ENCODE data around the gene EXOC3. TPM values are rescaled to one million over a fixed set of nuclear protein-coding genes. Genes with fewer than 3 reads are reported as not detected.

EXOC3 gene
- total and polyA plus RNA-seq, 2 experiments from 2014 or later: 39.9 to 40.9 TPM

DNA sequence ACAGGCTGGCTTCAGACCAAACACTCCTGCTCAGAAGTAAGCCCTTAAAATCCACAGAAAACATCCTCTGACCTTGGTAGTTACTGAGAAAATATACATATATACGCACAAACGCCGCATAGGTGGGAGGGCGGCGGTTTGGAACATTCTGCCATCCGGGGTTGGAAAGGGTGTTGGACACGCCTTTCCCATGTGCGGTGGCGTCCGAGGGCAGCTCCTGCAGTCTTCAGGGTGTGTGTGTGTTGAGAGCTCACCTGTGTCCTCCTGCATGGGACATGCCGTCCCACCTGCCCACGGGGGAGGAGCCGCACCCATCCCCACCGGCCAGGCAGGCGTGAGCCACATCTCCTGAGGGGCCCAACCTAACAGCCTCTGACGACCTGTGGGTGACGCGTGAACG lies 53.1 kb downstream of the EXOC3 start:
- Histone ChIP-seq H3K27me3 (replicated peaks; ENCODE audit: insufficient read depth) (peaks cover 27% of the 10 kb centered on the region; the same call in 1 of the 2 replicates), H3K4me3 (no peak overlapping the region), H3F3A (ENCODE audit: insufficient read depth) (no peaks in the 10 kb centered on the region), H4K20me1 (ENCODE audit: insufficient read depth) (no peaks in the 10 kb centered on the region), H3K4me2 (ENCODE audit: unreplicated experiment) (no peak overlapping the region), H2AFZ (no peak overlapping the region), H3K9me3 (ENCODE audit: low read depth) (no peaks in the 10 kb centered on the region), H3K9ac (no peak overlapping the region), H3K9me2 (ENCODE audit: insufficient read depth) (no peaks in the 10 kb centered on the region), H3K4me1 (ENCODE audit: insufficient read depth) (no peaks in the 10 kb centered on the region; the same call in 1 of the 2 replicates), H3K27ac (no peak overlapping the region), H3K36me3 (ENCODE audit: low read depth) (no peaks in the 10 kb centered on the region), H3K79me2 (ENCODE audit: insufficient read depth) (no peaks in the 10 kb centered on the region)
- TF ChIP-seq EZH2 (IDR thresholded peaks at IDR 0.05; ENCODE audit: insufficient read depth, poor library complexity, severe bottlenecking): no peak
- WGBS, 2 experiments (ENCODE audit: low coverage in 1 of 2, low lambda C conversion rate in 2 of 2, missing lambda C conversion rate in 2 of 2): 50 to 58% methylated on average over 18 to 19 of the region's 19 CpGs
- DNase-seq: no peak
- in situ Hi-C loops (cut with MboI): no loop called here

DNA sequence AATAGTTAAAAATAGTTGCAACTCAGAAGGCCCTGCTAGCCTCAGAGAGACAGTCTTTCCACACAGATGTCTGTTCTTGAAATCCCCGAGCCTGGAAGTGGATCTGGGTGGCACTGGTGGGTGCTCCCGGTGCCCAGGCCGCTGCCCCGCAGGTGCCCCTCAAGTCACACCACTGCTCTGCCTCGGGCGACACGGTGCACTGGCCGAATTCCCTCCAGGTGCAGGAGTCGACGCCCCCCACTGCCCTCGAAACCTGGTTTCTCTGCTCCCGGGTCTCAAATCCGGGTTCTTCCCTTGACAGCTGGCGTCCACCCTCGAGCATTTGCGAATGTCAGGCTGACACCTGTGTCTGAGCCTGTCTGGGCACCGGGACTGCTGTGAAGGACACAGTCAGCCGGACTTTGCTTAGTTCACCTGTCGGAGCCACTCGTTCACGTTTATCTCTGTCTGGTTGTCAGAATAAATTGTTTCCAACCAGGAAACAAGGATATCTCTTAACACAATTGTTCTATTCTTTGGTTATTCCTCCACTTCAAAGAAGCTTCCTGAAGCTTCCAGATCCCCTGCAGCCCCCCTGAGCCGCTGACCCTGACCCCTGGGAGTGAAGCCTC lies 54.2 kb downstream of the EXOC3 start:
- in situ Hi-C loops (cut with MboI): no loop called here
- 37 to 43% methylated on average over 22 of the region's 22 CpGs for WGBS, 2 experiments (ENCODE audit: low coverage in 1 of 2, low lambda C conversion rate in 2 of 2, missing lambda C conversion rate in 2 of 2)
- Histone ChIP-seq H3F3A (ENCODE audit: insufficient read depth) (no peaks in the 10 kb centered on the region), H3K9me2 (ENCODE audit: insufficient read depth) (no peaks in the 10 kb centered on the region), H2AFZ (no peak overlapping the region), H3K4me3 (no peak overlapping the region), H3K79me2 (ENCODE audit: insufficient read depth) (no peaks in the 10 kb centered on the region), H3K36me3 (ENCODE audit: low read depth) (no peaks in the 10 kb centered on the region), H4K20me1 (ENCODE audit: insufficient read depth) (no peaks in the 10 kb centered on the region), H3K4me1 (ENCODE audit: insufficient read depth) (no peaks in the 10 kb centered on the region; the same call in 1 of the 2 replicates), H3K9ac (no peak overlapping the region), H3K4me2 (ENCODE audit: unreplicated experiment) (no peak overlapping the region), H3K27ac (no peak overlapping the region), H3K9me3 (ENCODE audit: low read depth) (no peaks in the 10 kb centered on the region), H3K27me3 (replicated peaks; ENCODE audit: insufficient read depth) (peaks cover 39% of the 10 kb centered on the region)
- TF ChIP-seq EZH2phosphoT487 (IDR thresholded peaks at IDR 0.05; ENCODE audit: insufficient read depth, low read depth) (no peak), EZH2 (IDR thresholded peaks at IDR 0.05; ENCODE audit: insufficient read depth, poor library complexity, severe bottlenecking) (no peak)
- DNase-seq: no peak

DNA sequence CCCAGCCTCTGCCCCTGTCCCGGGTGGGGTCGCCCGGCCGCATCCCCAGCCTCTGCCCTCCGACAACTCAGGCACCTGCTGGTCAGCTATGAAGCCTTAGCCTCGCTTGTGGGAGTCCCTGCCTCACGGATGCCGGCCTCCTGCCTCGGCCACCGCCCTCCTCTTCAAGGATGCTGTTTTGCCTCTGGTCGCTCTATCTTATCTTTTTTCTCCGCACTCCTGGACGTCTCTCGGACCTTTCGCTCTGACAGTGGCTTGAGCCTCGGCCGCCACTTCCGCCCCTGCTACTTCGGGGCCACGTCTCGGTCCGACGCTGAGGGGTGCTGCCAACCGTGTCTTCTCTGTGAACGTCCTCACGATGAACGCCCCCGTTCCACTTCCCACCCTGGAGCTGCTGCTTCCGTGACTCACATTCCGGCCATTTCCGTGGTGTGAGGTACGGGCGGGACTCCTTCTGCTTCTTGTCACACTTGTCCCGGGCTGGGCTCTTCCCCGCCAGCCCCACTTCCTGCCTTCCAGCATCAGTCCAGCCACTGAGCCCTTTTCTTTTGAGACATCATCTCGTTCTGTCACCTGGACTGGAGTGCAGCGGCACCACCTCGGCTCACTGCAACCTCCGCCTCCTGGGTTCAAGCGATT lies 55.0 kb downstream of the EXOC3 start:
- Histone ChIP-seq H4K20me1 (ENCODE audit: insufficient read depth) (no peaks in the 10 kb centered on the region), H3K9me2 (ENCODE audit: insufficient read depth) (no peaks in the 10 kb centered on the region), H3K4me2 (ENCODE audit: unreplicated experiment) (no peak overlapping the region), H3K4me1 (ENCODE audit: insufficient read depth) (no peaks in the 10 kb centered on the region; the same call in 1 of the 2 replicates), H3K9ac (no peak overlapping the region), H3K4me3 (no peak overlapping the region), H3K36me3 (ENCODE audit: low read depth) (no peaks in the 10 kb centered on the region), H3K79me2 (ENCODE audit: insufficient read depth) (no peaks in the 10 kb centered on the region), H3F3A (ENCODE audit: insufficient read depth) (no peaks in the 10 kb centered on the region), H3K9me3 (ENCODE audit: low read depth) (no peaks in the 10 kb centered on the region), H3K27ac (no peak overlapping the region), H2AFZ (no peak overlapping the region), H3K27me3 (replicated peaks; ENCODE audit: insufficient read depth) (peaks cover 39% of the 10 kb centered on the region)
- in situ Hi-C loops (cut with MboI): no loop called here
- TF ChIP-seq EZH2 (IDR thresholded peaks at IDR 0.05; ENCODE audit: insufficient read depth, poor library complexity, severe bottlenecking) (no peak), EZH2phosphoT487 (IDR thresholded peaks at IDR 0.05; ENCODE audit: insufficient read depth, low read depth) (no peak)
- 66 to 71% methylated on average over 35 to 40 of the region's 40 CpGs for WGBS, 2 experiments (ENCODE audit: low coverage in 1 of 2, low lambda C conversion rate in 2 of 2, missing lambda C conversion rate in 2 of 2)
- DNase-seq: no peak

DNA sequence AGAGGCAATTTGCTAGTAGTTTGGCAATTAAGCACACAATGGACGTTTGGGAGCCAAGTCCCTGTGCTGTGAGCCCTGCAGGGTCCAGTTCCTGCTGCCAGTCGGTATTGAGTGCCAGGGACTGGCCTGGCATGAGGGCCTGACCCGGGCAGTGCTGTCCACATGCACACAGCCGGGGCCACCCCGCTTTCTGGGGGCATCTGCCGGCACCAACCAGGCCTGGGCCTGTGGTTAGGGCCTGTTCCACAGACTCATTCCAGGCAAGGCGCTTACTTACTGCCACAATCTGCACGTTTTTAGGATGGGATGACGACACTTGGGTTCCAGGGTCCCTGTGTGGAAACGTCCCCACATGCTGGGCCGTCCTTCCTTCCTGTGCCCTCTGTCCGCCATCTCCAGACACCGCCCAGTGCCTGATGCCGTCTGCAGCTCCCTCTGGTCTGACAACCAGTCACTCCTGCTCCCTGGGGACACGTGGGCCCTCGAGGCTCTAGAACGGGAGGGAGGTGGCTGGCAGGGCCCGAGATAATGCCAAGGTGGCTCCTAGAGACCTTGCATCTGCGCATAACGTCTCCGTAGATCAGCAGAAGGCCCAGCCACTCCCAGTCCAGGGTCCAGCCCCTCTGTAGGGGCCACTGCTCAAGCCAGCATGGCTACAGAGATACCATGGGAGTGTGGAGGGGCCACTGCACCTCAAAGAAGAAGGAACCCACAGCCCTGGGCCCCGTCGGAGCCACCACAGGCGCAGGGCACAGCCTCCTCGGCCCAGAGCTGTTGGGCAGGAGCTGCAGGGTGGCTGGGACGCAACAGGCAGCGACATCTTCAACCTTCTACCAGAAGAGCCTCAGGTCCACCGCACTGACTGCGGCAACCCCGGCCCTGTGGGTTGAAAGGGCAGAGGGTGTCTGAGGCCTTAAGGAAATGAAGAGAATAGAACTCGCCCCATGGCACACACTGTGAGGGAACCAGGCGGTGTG lies 56.5 kb downstream of the EXOC3 start:
- 61 to 62% methylated on average over 29 to 32 of the region's 32 CpGs for WGBS, 2 experiments (ENCODE audit: low coverage in 1 of 2, low lambda C conversion rate in 2 of 2, missing lambda C conversion rate in 2 of 2)
- no peaks in the 10 kb centered on the region for H3K4me1 ChIP-seq (ENCODE audit: insufficient read depth)

More for the DNA sequence above, 56.5 kb downstream of the EXOC3 start:
- Histone ChIP-seq H3K79me2 (ENCODE audit: insufficient read depth) (no peaks in the 10 kb centered on the region), H2AFZ (no peak overlapping the region), H3F3A (ENCODE audit: insufficient read depth) (no peaks in the 10 kb centered on the region), H3K27ac (no peak overlapping the region), H3K4me2 (ENCODE audit: unreplicated experiment) (no peak overlapping the region), H3K9me2 (ENCODE audit: insufficient read depth) (no peaks in the 10 kb centered on the region), H3K9me3 (ENCODE audit: low read depth) (no peaks in the 10 kb centered on the region), H4K20me1 (ENCODE audit: insufficient read depth) (no peaks in the 10 kb centered on the region), H3K4me3 (no peak overlapping the region), H3K9ac (no peak overlapping the region), H3K27me3 (replicated peaks; ENCODE audit: insufficient read depth) (peaks cover 41% of the 10 kb centered on the region), H3K36me3 (ENCODE audit: low read depth) (no peaks in the 10 kb centered on the region)
- no peak for DNase-seq
- in situ Hi-C loops (cut with MboI): no loop called here
- no peak for TF ChIP-seq EZH2 (IDR thresholded peaks at IDR 0.05; ENCODE audit: insufficient read depth, poor library complexity, severe bottlenecking)
- no peak for TF ChIP-seq EZH2phosphoT487 (IDR thresholded peaks at IDR 0.05; ENCODE audit: insufficient read depth, low read depth)

All from GM23248 (cell line).